NOMO-1 treated with dmso at 0.1 percent for 144 hours (cell line): ENCODE data around the gene ADGRF3.
A peak's percentile ranks its signal among the peaks of the same experiment; 100 is the strongest.
"Not testable (repeated sequence)": the region's sequence is repeated elsewhere in the genome, so short reads cannot be mapped to it uniquely, and the experiment has no call there.

Experiments used
- DNase-seq: peaks from one replicate; lab custom pipeline; 2025; ENCODE audit not compliant: unreplicated experiment; lab: John Stamatoyannopoulos, UW

Gene ADGRF3

GRCh38 chr2:26351375-26352090 is 4.9 kb upstream of the ADGRF3 start:
- DNase-seq: no peak

DNA sequence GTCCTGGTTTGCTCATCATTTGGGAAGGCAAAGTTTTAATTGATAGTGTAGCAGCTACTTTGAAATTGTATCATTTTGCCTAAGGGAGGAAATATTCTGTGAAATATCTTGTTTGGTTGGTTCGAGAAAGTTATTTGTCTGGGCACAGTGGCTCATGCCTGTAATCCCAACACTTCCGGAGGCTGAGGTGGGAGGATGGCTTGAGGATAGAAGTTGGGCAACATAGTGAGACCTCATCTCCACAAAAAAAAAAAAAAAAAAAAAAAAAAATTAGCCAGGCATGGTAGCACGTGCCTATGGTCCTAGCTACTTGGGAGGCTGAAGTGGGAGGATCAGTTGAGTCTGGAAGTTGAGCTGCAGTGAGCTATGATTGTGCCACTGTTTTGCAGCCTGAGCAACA is 3.1 kb upstream of the ADGRF3 start:
- DNase-seq: no peak

GRCh38 chr2:26347286-26347865 is 787 bp upstream of the ADGRF3 start:
- DNase-seq: no peak

DNA sequence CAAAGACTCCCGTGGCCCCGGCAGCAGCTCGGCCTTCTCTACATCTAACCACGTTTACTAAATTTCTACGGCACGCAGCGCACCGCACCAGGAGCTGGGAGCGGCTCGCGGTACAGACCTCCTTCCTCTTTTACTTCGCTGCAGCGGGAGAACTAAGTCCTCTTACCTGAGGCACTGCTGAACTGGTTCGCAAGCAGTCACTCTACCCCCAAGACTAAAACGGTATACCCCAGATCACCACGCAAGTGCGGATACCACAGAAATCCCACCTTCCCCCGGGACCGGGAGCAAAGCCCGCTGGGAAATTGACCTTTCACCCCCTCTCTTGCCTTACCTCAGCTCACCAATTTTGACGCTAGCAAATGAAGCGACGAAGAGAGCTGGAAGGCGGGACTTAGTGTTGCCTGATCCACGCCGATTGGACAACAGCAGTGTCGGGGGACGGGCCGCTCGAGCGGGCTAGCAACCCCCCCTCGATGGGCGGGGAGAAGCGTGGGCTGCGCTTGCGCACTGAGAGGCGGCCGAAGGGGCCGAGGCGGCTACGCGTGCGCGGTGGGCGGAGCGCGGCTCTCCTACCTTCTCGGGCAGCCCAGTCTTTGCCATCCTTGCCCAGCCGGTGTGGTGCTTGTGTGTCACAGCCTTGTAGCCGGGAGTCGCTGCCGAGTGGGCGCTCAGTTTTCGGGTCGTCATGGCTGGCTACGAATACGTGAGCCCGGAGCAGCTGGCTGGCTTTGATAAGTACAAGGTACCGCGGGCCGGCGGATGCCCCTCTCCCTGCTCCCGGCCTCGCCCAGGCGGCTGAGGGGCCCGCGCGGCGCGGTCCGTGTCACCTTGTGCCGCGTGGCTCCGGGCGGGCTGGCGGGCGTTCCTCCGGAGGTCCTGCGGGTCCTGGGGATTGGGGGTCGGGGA is 790 bp downstream of the ADGRF3 start, which contains the start of gene SELENOI:
SELENOI (plus strand) TSS at position 599 of the 909 bp plus-strand sequence; CDS start at position 689, 90 bp downstream.
- DNase-seq: peak; percentile 97

- DNase-seq: no peak
Measured at GRCh38 chr2:26345283-26345544, 1.4 kb downstream of the ADGRF3 start.

- DNase-seq: no peak
Measured at GRCh38 chr2:26344581-26345282, 1.9 kb downstream of the ADGRF3 start.

DNA sequence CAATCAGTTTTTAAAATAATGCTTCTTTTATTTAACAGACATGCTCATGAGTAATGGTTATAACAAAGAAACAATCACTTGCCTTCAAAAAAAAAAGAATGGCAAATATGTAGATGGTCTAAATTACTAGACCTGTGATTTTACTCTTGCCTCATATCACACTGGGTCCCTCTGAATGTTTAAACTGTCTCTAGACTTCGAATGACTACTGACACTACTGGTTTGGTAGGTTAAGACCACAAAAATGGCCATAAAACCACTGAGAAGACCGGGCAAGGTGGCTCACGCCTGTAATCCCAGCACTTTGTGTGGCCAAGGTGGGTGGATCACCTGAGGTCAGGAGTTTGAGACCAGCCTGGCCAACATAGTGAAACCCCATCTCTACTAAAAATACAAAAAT is 5.8 kb downstream of the ADGRF3 start:
- DNase-seq: no peak

GRCh38 chr2:26337298-26337697 is 9.3 kb downstream of the ADGRF3 start:
- DNase-seq: no peak

DNA sequence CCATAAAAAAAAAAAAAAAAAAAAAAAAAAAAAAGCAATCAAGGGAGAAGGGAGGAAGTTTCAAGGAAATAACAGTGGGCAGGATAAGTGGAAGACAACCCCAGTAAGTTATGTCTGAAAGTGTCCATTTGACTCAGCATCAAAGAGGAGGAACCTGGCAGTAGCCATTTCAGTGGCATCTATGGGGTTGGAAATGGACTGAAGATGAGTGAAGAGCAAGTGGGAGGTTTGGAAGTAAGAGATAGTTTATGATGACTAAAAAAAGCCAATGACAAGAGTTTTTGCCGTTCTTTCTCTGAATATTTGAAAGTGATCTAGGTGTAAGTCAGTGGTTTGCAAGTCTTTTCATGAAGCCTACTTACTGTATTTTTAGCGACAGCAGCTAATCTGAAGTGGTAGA is 9.9 kb downstream of the ADGRF3 start:
- DNase-seq: no peak

DNA sequence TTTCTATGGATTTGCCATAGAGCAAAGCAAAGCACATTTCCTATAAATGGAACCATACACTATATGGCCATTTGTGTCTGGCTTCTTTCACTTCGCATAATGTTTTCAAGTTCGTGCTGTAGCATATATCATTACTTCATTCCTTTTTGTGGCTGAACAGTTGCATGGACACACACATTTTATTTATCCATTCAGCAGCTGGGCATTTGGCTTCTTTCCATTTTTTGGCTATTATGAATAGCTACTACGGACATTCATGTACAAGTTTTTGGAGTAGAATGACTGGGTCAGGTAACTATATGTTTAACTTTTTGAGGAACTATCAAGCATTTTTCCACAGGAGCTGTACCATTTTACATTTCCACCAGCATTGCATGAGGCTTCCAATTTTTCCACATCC is 11.4 kb downstream of the ADGRF3 start:
- DNase-seq: no peak

GRCh38 chr2:26333293-26333692 is 13.3 kb downstream of the ADGRF3 start:
- DNase-seq: no peak

DNA sequence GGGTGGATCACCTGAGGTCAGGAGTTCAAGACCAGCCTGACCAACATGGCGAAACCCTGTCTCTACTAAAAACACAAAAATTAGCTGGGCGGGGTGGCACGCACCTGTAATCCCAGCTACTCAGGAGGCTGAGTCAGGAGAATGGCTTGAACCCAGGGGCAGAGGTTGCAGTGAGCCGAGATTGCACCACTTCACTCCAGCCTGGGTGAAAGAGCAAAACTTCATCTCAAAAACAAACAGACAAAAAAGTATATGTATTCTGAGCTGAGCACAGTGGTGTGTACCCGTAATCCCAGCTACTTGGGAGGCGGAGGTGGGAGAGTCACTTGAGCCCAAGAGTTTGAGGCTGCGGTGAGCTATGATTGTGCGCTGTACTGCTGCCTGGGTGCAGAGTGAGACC is 15.3 kb downstream of the ADGRF3 start:
- DNase-seq: not testable (repeated sequence)

- no peak for DNase-seq
Measured at GRCh38 chr2:26330604-26331003, 16.0 kb downstream of the ADGRF3 start.

- peak; percentile 82 for DNase-seq
Measured at GRCh38 chr2:26330114-26330549, 16.5 kb downstream of the ADGRF3 start.

- not testable (repeated sequence) for DNase-seq
Measured at GRCh38 chr2:26329083-26329482, 17.5 kb downstream of the ADGRF3 start.

DNA sequence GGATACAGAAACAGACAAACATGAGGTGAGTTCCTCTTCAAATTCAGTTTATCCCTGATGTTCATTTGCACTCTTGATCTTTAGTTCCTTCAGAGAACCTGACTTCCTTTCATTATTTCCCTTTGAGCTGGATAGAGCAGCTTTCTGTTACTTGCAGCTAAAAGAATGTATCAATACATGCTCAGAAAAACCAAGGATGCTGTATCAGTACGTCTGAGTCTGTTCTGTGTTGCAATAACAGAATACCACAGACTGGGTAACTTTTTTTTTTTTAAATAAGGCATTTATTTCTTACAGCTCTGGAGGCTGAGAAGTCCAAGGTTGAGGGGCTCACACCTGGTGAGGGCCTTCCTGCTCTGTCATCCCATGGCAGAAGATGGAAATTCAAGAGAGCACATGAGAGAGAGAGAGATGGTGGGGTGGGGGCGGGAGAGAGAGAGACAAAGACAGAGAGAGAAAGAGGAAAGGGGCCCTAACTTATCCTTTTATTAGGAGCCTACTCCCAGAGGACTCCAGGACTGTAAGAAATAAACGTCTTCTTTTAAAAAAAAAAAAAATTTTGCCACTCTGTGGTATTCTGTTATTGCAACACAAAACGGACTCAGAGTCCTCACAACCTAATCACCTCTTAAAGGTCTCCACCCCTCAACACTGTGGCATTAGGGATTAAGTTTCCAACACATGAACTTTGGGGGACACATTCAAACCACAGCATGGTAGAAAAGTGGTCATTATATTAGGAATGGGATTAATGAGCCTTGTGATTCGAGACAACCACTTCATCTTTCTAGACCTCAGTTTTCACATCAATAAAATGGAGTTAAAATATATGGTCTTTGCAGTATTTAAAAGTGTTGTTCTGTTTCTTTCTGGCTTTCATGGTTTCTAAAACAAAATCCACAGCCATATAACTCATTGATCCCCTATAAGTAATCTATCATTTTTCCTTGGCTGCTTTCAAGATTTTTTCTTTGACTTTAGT is 19.0 kb downstream of the ADGRF3 start:
- DNase-seq: peak; percentile 72

DNA sequence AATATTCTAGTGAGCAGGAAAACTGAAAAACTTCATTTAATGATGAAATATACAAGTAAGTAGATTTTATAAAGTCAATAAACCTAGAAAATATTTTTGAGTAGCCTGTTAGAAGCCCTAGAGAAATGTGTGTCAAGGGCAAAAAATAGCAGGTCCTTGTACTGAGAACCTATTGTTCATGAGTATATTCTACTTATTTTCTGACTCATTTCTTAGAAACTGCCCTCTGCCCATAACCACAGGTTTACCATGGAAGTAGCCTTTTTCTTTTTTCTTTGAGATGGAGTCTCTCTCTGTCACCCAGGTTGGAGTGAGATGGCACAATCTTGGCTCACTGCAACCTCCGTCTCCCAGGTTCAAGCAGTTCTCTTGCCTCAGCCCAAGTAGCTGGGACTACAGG is 20.1 kb downstream of the ADGRF3 start:
- DNase-seq: no peak

- no peak for DNase-seq
Measured at GRCh38 chr2:26325851-26326250, 20.7 kb downstream of the ADGRF3 start.

DNA sequence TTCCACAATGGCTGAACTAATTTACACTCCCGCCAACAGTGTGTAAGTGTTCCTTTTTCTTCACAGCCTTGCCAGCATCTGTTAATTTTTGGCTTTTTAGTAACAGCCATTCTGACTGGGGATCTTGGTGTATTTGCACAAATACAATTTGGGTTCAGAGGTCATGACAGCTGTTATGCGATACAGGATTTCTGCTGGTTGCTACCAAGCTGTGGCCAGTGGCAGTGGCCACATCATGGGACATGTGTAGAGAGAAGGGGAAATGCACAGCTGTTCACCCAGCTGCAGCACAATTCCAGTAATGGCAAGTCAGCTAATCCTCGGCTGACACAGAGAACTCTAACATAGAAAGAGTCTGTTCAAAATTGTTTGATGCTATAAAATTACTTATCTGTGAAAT is 21.7 kb downstream of the ADGRF3 start:
- DNase-seq: no peak

- DNase-seq: not testable (repeated sequence)
Measured at GRCh38 chr2:26324479-26324878, 22.1 kb downstream of the ADGRF3 start.
